ENCODE measurements around the gene PSME3.

PSME3 gene

GRCh38 chr17:42818379-42818778 lies 14.8 kb upstream of the PSME3 start:
- DNase-seq, result no peak

GRCh38 chr17:42819939-42820535 lies 13.2 kb upstream of the PSME3 start:
- peak; percentile 70 for DNase-seq

- DNase-seq, result no peak
Measured at GRCh38 chr17:42821176-42821575, 12.0 kb upstream of the PSME3 start.

DNA sequence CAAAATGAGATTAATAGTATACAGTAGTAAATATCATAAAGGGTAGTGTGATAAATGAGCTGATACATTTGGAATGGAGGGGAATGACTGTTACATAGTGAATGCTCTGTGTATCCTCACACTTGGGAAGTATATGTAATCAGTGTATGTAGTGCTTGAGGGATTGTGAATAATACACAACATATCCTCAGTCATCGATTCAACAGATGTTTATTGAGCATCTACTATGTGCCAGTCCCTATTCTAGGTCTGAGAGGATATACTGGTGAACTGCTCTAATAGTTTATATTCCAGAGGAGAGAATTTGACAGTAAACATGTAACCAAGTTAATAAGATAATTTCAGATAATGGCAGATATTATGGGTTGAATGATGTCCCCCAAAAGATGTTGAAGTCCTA lies 5.7 kb upstream of the PSME3 start:
- DNase-seq, result no peak

DNA sequence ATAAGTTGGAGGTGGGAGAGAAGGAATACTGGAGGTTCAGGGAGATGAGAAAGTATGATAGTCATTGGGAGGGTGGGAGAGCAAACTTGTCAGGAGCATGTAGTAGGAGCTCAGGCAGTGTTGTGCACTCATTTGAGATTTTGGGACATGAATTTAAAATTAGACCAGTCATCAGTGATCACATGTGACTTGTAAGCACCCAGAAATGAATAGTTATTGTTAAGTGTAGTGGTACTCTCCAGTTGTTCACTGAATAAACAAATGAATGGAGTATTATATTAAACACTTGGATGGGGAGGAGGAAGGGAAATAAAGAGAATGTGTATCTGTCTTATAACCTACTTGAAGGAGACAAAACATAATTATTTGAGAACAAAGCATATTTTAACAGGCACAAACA lies 2.2 kb upstream of the PSME3 start:
- no peak for DNase-seq

DNA sequence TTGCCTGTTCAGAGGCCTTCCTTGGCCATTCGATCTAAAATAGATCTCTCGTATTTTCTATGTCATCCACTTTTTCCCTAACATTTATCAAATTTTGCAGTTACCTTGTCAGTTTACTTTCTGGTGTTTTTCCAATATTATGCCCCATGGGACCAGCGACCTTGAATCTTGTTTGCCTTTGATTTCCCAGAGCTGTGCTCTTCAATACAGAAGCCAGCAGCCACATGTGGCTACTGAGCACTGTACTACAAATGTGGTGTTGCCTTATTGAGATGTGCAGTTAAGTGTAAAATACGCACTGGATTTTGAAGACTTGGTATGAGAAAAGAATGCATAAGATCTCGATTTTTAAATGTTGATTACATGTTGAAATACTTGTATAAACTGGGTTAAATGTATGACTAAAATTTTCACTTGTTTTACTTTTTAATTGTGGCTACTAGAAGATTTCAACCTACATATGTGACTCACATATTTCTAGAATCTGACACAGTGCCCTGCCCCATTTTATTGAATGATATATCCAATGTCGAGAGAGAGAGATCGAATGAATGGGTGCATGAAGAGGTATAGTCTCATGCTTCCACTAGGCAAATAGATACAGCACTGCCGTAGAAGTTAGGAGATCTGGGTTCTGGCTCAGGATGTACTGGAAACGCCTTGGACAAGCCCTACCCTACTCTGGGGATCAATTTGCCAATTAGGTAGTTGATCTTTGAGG lies 824 bp upstream of the PSME3 start:
- DNase-seq, result no peak

DNA sequence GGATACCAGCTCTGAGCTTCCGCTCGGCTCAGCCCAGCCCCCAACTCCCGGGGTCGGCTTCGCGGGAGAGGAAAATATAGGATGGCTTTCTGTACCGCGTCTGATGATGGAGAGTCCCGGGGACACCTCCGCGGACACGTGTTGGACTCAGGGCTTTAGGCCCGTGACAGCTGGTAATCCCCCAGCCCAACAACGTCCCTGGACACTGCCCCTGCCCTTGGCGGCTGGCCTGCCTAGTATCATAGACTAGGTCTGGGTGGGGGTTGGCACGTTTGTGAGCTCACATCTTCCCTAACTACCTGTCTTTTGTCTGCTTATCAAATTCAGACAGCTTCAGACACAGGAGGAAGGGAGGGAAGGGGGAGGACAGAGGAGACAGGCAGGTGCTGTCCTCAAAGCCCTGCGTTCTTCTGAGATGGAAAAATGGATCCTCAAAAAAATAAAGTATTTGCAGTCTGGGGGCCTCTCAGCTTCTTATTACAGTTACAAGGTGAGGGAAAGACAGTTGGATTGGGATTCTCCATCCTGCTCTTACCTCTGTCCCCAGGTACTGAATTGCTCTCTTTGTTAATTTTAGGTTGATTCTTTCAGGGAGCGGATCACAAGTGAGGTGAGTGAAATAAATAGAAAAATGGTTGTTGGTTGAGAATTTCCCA lies 698 bp downstream of the PSME3 start:
- DNase-seq, result no peak

DNA sequence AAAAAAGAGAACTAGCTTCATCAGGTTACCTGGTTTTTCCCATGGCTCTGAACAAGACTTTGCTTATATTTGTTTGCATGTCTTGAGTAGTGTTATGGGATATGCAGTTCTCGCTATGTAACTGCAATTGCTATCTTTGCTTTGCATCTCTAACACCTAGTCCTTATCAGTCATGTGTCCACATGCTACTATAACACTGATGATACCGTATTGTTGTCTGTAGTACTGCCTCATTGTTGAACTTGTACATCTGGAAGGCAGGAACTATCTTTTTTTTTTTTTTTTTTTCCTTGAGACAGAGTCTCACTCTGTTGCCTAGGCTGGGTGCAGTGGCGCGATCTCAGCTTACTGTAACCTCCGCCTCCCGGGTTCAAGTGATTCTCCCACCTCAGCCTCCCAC lies 2.5 kb downstream of the PSME3 start:
- no peak for DNase-seq

GRCh38 chr17:42841975-42842685 lies 8.9 kb downstream of the PSME3 start:
- no peak for DNase-seq

DNA sequence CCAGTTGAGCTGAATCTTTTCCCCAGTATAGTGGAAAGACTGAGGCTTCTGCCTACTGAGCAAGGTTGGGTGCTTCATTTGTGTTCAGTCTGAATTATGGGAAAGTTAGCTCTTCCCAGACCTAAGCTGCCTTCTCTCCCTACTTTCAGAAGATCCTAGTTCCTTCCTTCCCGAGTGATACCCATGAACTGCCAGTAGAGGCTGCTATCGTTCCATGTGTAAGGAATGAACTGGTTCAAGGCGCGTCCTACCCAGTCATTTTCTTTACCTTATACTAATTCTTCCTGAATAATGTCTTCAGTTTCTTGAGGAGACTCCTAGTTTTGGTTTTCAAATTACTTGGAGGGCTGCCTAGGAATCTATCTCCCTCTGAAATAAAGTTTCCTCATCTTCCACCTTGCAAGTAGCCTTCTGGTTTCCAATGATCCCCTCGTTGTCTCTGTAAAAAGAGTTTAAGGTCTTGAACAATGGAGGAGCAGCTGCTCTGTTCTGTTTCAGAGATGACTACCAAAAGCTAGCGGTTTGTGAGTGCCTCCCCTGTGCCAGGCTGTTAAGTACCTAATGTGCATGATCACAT lies 10.2 kb downstream of the PSME3 start:
- peak; percentile 33 for DNase-seq

- no peak for DNase-seq
Measured at GRCh38 chr17:42844271-42844670, 11.1 kb downstream of the PSME3 start, which contains the start of gene AOC2. Gene AOC2 (plus strand): TSS chr17:42844580. CDS start chr17:42844627, 47 bp downstream.

DNA sequence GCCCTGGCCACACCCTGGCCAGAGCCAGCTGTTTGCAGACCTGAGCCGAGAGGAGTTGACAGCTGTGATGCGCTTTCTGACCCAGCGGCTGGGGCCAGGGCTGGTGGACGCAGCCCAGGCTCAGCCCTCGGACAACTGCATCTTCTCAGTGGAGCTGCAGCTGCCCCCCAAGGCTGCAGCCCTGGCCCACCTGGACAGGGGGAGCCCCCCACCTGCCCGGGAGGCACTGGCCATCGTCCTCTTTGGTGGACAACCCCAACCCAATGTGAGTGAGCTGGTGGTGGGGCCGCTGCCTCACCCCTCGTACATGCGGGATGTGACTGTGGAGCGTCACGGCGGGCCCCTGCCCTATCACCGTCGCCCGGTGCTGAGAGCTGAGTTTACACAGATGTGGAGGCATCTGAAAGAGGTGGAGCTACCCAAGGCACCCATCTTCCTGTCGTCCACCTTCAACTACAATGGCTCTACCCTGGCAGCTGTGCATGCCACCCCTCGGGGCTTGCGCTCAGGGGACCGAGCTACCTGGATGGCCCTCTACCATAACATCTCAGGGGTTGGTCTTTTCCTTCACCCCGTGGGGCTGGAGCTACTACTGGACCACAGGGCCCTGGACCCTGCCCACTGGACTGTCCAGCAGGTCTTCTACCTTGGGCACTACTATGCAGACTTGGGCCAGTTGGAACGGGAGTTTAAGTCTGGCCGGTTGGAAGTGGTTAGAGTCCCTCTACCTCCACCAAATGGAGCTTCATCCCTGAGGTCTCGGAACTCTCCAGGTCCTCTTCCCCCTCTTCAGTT lies 11.8 kb downstream of the PSME3 start:
- DNase-seq, result no peak

DNA sequence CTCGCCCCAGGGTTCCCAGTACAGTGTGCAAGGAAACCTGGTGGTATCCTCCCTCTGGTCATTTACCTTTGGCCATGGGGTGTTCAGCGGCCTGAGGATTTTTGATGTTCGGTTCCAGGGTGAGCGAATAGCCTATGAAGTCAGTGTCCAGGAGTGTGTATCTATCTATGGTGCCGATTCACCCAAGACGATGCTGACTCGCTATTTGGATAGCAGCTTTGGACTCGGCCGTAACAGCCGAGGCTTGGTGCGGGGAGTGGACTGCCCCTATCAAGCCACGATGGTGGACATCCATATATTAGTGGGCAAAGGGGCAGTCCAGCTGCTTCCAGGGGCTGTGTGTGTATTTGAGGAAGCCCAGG lies 12.3 kb downstream of the PSME3 start:
- no peak for DNase-seq

DNA sequence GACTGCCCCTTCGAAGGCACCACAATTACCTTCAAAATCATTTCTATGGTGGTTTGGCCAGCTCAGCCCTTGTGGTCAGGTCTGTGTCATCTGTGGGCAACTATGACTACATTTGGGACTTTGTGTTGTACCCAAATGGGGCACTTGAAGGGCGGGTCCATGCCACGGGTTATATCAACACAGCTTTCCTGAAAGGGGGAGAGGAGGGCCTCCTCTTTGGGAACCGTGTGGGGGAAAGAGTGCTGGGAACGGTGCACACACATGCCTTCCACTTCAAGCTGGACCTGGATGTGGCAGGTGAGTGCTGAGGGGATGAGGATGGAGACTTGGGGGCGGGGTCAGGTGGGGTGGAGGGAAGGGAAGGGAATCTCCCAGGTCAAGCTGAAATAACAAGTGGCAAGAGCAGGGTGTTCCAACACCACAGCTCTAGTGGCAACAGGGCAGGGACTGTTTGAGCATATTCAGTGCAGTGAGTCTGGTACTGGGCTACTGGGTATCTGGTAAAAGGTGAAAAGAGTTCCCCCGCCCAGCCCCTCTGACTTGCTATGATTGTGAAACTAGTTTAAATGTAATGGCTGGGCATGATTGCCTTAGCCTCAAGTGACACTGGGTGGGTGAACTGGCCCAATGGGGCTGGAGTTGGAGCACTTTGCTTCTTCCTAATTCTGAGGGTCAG lies 12.9 kb downstream of the PSME3 start:
- no peak for DNase-seq

GRCh38 chr17:42846594-42847280 lies 13.5 kb downstream of the PSME3 start:
- DNase-seq, result no peak

DNA sequence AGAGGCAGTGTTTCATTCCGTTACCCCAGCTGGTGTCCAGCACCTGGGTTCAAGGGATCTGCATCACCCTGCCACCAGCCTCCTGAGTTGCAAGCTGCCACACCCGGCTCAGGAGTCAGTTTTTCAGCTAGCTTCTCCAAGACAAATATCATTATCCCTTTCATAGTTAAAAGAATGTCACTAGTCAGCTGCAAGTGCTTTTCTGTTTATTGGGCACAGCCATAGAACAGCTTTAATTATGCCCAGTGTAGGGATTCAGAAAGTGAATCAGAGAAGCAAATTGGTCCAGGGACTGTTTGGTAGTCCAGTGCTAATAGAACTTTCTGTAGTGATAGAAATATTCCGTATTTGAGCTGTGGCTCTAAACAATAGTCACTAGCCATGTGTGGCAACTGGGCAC lies 14.9 kb downstream of the PSME3 start:
- DNase-seq, result no peak

- no peak for DNase-seq
Measured at GRCh38 chr17:42849031-42849430, 15.8 kb downstream of the PSME3 start.

- no peak for DNase-seq
Measured at GRCh38 chr17:42849451-42850181, 16.4 kb downstream of the PSME3 start.

DNA sequence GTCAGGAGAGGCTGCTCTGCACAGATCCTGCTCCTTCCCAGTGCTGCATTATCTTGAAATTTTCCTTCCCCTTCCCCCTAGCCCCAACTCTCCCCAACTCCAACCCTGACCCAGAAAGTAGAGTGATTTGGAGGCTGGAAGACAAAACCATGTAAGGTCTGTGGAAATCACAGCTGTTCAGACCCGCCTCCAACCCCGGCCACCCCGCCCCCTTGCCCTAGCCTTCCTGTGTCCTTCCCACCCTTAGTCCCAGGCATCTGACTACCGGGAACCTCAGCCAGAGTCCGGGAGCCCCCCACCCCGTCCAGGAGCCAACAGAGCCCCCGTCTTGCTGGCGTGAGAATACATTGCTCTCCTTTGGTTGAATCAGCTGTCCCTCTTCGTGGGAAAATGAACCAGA lies 17.8 kb downstream of the PSME3 start, which contains the start of gene AOC3:
Gene AOC3 (plus strand): TSS at position 246 of the 400 bp plus-strand sequence. CDS start 145 bp downstream, at position 391.
- DNase-seq, result no peak

Data from CD4-positive, alpha-beta T cell treated with Interleukin-12 subunit alpha and Interleukin-12 subunit beta, for 1 hour (primary cell).